Stimulated activated CD4-positive, alpha-beta T cell treated with anti-CD3 and anti-CD28 coated beads, Interleukin-15, amount 100 ng/mL, for 1 hour (primary cell): ENCODE measurements around the gene RASGEF1B.
"Not testable (repeated sequence)": the region's sequence is repeated elsewhere in the genome, so short reads cannot be mapped to it uniquely, and the experiment has no call there.

Source experiments
- DNase-seq, 2 donors: peaks; one replicate each; pipeline ENCODE4 v3.0.0-alpha.2; 2020; ENCODE audit warnings: low read depth in 1 of 2, low spot score in 1 of 2

The RASGEF1B gene

DNA sequence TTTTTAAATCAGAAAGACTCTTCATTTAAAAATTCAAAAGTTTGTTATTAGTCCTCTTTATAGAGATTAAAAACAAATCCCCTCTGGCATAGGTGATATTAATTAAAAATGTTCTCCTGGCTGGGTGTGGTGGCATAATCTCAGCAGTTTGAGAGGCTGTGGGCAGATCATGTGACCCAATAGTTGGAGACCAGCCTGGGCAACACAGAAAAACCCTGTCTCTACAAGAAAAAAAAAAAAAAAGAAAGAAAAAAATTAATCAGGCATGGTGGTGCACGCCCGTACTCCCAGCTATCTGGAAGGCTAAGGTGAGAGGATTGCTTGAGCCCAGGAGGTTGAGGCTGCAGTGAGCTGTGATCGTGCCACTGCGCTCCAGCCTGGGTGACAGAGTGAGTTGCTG lies 38.9 kb downstream of the RASGEF1B start:
- DNase-seq = no peak

DNA sequence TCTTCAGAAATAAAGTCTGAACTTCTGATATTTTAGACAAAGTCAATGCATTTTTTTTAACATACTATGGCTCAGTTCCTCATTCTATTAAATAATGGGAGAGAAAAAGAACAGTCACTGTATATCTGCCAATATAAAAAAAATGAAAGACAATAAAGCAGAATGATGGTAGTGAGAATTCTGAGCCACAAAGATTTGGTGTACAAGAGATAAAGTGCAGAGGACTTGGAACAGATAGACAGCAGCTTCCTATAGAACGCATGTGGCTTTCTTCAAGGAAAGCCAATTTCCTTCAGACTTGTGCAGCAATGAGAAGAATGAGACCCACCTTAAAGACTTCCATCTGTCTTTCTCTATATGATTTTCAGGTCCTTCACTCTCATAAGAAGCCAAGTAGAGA lies 39.7 kb downstream of the RASGEF1B start:
- DNase-seq = no peak

DNA sequence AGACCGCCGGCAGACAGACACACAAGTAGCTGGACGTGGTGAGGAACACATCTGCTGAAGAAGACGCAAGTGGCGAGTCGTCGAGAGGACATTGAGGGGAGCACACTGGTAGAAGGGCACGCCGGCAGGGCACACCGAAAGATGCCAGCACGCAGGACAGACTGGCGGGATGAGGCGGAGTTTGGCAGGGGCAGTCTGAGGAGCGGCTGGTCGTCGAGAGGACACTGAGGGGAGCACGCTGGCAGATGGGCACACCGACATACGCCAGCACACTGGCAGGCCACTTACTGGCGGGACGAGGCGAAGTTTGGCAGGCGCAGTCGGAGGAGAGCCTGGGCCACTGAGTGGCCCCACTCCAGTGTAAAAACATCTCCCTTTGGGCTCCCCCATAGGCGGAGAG lies 42.1 kb downstream of the RASGEF1B start:
- no peak for DNase-seq

DNA sequence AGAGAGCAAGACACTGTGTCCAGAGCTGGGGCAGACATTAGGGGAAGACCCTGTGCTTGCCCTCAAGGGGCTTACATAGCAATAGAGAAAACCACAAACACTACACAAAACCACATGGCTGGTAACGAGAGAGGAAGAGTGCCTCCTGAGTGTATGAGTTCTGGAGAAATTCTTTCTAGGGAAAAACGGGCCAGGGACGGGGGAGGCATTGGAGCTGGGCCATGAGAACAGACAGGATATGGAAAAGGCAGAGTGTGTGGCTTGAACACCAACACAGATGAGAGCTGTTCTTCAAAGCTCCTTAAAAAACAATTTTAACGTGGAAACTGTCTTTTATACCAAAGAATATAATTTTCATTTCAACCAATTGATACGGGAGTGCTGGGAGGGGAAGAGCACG lies 42.7 kb downstream of the RASGEF1B start:
- no peak for DNase-seq

DNA sequence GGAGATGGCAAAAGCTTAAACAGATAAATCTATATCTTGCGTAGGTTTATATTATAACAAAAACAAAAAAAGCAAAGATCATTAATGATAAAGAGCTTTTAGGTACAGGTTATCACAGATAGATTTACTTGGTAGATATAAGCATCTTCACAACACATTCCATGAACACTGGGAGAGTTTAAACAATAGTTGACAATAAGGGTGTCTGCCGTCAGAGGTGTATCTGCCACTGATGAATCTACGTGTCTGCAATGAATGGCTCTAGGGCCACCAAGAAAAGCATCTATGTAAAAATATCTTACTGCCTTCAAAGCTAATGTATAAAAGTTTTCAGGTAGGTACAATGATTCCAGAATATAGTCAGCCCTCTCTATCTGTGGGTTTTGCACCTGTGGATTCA lies 43.7 kb downstream of the RASGEF1B start:
- no peak for DNase-seq

DNA sequence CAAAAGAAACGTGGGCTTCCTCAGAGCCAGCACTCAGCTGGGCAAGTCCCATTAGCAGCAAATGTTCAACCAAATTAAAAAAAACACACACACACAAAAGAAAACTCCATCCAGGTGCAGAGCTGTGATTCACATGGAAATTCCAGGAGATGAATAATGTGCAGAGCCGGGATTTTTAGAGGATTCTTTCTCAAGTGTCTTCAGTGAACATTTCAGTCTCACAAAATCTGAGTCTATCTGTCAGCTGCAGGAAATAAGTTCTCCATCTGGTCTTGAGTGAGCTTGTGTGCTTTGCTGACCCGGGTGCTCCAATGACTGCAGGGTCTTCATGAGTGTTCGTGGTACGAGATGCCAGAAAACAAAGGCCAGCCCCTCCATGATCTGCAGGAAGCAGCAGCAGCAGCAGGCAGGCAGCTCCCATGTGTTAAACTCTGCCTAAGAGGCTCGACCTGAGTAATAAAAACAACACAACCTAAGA lies 44.3 kb downstream of the RASGEF1B start:
- DNase-seq = no peak

DNA sequence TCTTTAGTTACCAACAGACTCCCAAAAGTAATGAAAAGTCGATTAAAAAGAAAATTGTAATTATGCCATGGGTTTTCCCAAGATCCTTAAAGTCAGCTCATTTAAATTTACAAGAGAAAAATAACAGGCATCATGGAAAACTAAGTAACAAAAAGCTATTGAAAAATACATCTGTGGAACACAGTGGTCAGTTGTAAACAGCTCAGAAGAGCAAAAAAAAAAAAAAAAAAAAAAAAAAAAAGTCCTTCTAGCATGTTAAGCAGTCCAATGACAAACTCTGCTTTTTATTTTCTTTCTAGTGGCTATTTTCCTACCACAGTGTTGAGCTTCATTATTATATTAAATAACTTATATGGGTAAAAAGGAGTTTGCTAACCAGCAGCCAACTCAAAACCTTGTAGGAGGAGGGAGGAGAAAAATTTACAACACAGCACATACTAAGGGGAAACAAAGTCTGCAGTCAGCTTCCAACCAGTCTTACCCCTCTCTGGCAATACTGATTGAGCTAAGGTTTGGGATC lies 44.9 kb downstream of the RASGEF1B start:
- no peak for DNase-seq

DNA sequence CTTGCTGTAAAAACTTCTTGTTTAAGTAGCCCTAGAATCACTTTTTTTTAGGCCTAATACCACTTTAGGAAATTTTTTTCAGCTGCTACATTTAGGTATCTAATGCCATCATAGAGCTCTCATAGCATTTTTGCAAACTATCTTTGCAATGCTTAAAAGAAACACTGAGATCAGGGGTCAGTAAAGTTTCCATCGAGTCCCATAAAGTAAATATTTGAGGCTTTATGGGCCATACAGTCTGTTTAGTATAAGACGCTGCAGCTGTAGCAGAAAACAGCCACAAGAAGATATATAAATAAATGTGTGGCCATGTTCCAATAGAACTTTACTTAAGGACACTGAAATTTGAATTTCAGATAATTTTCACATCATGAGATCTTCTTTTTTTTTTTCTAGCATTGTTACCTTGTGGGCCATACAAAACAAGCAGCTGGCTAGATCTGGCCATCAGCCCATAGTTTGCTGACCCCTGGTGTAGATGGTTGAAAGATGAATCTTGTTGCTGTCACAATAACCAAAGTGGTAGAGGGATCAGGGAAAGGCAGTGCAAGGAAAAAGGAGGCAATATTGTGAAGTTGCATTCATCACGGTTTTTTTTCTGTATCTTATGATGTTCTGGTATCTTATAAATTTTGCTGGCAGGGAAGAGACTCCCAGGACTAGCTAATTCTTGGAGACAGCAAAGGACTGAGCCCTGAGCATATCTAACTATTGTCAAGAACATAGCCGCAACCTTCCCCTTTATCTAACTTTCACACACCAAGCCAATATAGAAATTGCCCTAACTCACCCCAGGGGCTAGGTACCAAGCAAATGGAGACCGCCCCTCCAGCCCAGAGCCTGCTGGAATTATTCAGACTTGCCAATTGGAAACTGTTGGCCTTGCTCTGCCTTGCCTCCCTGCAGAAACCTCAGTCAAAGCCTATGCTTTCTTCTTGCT lies 46.6 kb downstream of the RASGEF1B start:
- DNase-seq = no peak

DNA sequence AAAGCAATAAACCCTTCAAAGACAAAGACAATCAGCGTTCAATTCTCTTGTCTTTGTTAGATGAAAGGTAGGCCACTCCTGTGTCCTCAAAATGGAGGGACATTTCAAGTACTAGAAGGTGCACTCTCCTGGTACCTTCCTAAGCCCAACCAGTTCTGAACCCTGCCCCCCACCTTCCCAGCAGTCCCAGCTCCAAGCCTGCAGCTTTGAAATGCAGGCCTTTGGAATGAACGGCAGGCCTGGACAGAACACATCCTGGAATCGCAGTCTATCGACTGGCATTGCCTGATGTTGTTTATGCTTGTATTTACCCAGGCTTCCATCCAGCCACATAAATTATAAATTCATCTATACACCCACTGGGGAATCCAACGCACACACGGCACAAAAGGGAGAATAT lies 47.4 kb downstream of the RASGEF1B start:
- DNase-seq = no peak

DNA sequence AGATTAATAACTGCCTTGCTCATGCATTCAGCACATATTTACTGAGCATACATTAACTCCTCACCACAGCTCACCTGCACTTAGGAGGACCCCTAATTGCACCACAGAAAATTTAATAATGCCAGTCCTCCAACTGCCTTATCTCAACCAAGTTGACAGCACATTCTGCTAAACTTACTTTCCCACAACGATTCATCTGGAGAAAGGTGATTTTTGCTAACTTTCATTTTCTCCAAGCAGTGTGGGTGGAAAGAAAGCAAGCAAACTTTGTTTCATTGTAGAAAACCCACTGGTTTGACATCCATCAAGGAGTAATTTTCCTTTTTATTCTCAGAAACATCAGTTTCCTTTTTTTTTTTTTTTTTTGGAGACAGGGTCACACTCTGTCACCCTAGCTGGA lies 49.1 kb downstream of the RASGEF1B start:
- no peak for DNase-seq

DNA sequence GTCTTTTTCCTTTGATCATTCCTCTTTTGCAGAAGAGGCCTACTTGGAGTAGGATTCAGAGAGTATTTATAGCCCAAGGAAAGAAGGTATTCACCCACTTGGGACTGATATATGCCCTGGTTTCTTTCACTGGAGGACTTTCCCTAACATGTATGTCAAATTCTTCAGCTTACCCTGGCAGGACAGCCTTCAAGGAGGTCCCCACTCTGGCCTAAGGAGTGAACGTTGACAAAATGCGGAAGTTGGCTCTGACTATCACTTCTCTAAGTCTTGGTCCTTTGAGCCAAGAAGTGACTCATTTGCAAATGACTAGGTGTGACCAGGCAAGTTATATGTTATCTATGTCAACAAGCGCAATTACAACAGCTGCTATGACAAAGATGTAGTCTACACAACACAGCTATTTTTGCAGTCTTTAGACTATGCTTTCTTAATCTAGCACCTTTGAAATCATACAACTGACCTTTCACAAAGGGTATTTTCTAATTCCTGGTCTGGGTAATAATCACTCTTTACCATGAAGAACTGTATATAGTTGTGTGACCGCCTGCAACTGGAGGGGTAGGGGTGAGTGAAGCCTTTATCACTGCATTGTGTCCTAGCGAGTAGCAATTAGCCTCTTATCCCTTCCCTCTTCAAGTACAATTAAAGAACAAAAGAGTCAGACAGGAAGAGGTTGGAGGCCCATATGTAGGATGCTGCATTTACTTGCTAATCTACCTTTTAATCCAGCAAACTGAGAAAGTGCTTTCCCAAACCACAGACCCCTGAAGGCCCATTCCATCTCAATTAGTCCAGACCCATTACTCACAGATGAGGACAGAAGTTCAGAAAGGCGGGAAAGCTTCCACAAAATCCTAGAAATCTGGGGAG lies 50.1 kb downstream of the RASGEF1B start:
- no peak for DNase-seq

DNA sequence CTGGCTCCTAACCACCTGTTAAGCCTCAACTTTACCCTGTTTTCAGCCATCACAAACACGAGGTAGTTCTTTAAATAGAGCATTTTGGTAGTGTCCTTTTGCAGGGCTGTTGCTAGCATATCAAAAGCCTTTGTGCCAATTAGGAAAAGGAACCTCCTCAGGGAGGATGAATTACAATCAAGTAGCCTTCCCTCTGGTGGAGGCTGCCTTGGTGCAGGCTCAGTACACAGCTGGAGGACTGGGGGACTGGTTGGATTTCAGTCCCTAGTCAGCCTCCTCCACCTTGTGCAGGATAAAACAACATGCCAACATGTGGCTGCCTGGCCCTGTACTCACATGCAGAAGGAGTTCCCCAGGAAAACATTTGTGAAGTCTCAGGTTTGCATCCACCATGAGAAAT lies 53.1 kb downstream of the RASGEF1B start:
- DNase-seq = no peak

DNA sequence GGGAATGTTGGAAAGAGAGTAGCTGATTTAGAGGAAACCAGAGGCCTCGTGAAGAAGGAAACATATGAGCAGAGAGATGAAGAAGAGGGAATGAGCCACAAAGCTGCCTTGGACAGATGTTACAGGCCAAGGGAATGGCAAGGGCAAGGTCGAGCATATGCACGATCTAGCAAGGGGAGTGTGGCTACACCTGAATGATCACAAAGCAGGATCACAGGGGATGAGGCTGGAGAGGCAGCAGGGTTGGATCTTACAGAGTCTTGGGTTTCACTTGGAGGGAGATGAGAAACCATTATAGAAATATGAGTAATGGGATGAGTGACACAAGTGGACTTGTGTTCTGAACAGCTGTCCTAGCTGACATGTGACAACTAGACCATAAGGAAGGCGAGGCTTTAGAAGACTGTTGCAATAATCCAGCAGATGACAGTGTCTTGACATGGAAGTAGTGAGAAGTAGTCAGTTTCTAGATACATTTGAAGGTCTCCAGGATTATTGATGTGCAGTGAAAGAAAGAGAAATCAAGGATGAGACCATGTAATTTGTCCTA lies 58.7 kb downstream of the RASGEF1B start:
- no peak for DNase-seq

DNA sequence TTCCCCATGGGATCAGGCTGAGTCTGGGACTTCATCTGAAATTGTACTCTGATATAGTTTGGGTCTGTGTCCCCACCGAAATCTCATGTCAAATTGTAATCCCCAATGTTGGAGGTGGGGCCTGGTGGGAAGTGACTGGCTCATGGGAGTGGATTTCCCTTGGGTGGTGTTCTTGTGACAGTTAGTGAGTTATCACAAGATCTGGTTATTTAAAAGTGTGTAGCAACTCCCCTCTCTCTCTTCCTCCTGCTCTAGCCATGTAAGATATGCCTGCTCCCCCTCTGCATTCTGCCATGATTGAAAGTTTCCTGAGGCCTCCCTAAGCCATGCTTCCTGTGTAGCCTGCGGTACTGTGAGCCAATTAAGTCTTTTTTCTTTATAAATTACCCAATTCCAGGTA lies 61.0 kb downstream of the RASGEF1B start:
- DNase-seq = no peak

DNA sequence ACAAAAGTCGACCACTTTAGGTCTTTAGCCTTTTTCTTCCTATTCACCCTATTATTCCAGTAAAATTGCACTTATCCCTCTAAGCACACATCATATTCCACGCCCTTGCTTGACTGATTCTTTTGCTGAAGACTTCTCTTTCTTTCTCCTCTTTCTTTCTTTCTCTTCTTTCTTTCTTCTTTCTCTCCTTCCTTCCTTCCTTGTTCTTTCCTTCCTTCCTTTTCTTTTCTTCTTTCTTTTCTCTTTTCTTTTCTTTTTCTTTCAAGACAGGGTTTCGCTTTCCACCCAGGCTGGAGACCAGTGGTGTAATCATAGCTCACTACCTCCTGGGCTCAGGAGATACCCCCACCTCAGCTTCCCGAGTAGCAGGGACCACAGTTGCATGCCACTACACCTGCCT lies 61.9 kb downstream of the RASGEF1B start:
- DNase-seq = no peak

DNA sequence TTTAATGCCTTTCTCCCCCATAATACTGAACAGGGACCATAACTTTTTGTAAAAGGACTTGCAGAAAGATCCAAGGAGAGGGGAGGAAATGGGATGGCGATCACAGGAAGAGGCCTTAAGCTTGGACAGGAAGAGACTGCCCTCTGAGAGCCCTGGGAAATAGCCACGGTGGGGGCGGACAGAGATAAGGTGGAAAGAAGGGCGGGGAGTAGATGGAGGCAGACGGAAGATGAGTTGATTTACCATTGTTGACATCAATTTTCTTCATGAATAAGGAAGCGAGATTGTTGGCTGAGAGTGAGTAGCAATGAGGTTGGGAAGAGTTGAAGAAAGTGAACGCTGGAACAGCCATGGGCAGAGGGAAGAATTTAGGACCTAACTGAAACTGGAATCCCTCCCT lies 63.4 kb downstream of the RASGEF1B start:
- DNase-seq = no peak

DNA sequence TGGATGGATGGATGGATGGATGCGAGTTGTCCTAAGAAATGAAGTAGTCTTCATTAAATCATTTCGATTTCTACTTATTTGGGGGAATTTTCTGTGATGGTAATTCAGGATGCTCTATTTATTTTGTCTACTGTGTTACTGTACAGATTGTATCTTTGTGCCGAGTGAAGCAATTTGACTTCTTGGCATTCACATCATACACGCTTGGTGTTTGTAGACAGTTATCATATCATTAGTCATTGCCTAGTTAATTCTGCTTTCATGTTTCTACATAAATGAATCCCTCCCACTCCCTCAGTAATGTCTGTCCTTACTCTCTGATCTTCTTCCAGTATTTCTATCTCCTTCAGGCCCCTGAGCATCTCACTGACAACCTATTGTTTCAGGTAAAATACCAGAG lies 64.0 kb downstream of the RASGEF1B start:
- no peak for DNase-seq

DNA sequence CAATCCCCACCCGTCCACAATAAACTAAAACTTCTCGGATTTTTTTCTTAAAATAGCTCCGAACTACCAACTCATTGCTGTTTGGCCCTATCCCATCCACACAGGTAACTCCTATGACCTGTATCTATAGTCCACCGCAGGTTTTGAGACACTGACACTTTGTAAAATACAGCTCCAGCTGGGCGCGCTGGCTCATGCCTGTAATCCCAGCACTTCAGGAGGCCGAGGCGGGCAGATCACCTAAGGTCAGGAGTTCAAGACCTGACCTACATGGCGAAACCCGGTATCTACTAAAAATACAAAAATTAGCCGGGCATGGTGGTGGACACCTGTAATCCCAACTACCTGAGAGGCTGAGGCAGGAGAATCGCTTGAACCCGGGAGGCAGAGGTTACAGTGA lies 65.2 kb downstream of the RASGEF1B start:
- not testable (repeated sequence) for DNase-seq

DNA sequence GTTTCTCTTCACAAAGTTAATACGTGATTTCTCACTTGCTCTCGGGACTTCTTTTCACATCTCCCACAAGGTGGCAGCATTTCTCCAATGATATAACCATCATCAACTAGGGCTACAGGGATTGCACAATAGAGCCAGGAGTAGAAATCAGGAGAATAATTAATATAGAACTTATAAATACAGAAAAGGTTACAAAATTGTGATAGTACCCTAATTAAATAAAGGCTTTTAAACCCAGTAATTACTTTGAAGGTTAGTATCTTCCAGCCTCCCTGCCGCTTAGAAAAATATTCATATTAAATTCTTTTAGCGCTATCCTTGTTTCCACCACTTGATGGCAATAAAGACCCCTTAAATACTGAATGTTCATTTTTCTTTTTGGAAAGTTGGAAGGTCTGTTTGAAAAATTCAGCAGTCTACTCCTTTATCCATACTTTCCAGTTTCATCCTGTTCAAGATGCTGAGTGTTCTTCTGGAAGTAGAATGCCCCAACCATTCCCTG lies 65.8 kb downstream of the RASGEF1B start:
- no peak for DNase-seq

DNA sequence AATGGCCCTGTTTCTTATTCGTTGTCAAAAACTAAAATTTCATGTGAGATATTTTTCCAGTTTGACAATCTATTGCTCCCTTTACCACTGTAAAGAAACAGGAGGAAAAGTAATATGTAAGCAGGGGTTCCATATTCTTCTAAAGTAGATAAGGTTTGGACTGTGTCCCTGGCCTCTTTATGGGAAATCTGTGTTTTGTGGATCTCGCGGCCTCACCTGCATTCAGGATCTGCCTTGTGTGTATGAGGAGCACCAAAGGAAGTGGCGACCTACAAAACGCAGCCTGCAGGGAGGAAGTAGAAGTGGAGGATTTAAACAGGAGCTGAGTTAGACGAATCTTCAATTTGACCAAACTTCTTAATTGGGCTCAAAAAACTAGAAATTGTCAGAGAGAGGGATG lies 67.0 kb downstream of the RASGEF1B start:
- DNase-seq = no peak

DNA sequence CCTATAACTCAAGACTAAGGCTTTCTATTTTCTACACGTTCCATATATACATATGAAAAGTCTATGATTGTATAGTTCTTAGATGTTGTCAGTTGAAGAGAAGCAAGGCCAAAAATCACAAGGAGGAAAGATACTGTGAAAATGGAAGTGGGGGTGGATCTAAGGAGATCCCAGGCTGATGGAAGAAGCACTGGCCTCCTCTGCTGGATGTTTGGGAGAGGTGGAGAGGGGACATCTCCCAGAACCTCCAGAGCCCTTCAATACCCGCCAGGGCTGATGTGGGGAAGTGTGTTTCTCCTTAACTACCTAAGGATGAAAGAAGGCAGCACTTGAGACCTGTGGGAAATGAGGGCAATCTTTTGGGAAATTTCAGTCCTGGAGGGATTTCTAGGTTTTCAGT lies 67.4 kb downstream of the RASGEF1B start:
- DNase-seq = no peak
